ENCODE data around the gene CUL2. TPM values are rescaled to one million over a fixed set of nuclear protein-coding genes. Genes with fewer than 3 reads are reported as not detected.

The CUL2 gene
- total and polyA plus RNA-seq, 3 donors from 2014 or later, result 37.6 to 47.0 (median 43.8) TPM

- intact Hi-C loops (cut with DNase I; ENCODE audit: low total_unique reads), result no loop called here
- DNase-seq, result no peak
- Histone ChIP-seq H3K36me3 (ENCODE audit: low read depth, missing control alignments) (no peaks in the 10 kb centered on the region), H3K9me3 (no peaks in the 10 kb centered on the region), H3K4me1 (peaks cover 4% of the 10 kb centered on the region), H3K27ac (no peak overlapping the region), H3K4me3 (no peak overlapping the region), H3K27me3 (no peaks in the 10 kb centered on the region)
- 75 to 83% methylated on average over 4 of the region's 4 CpGs for WGBS, 2 donors
- TF ChIP-seq POLR2A (IDR thresholded peaks at IDR 0.05), result no peak
- TF ChIP-seq, protein P1, sequence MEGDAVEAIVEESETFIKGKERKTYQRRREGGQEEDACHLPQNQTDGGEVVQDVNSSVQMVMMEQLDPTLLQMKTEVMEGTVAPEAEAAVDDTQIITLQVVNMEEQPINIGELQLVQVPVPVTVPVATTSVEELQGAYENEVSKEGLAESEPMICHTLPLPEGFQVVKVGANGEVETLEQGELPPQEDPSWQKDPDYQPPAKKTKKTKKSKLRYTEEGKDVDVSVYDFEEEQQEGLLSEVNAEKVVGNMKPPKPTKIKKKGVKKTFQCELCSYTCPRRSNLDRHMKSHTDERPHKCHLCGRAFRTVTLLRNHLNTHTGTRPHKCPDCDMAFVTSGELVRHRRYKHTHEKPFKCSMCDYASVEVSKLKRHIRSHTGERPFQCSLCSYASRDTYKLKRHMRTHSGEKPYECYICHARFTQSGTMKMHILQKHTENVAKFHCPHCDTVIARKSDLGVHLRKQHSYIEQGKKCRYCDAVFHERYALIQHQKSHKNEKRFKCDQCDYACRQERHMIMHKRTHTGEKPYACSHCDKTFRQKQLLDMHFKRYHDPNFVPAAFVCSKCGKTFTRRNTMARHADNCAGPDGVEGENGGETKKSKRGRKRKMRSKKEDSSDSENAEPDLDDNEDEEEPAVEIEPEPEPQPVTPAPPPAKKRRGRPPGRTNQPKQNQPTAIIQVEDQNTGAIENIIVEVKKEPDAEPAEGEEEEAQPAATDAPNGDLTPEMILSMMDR (IDR thresholded peaks at IDR 0.05), result no peak
These were observed 22.4 kb upstream of the CUL2 start for GRCh38 chr10:35112571-35112970.

DNA sequence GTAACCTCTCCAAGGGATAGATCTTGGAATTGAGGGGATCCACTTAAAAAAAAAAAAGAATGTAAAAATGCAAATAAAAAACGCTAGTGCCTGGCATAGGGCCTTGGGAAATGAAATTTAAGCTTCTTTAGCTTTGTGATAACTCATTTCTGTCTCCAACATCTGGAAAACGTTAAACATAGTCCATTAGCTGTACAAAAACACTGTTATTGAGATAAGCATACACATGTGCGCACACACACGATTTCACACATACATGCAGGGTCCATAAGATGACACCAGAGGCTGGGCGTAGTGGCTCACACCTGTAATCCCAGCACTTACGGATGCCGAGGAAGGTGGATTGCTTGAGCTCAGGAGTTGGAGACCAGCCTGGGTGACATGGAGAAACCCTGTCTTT is 13.7 kb upstream of the CUL2 start:
- DNase-seq, result no peak
- intact Hi-C loops (cut with DNase I; ENCODE audit: low total_unique reads), result no loop called here
- Histone ChIP-seq H3K4me3 (no peak overlapping the region), H3K4me1 (no peaks in the 10 kb centered on the region), H3K27ac (no peak overlapping the region), H3K9me3 (no peaks in the 10 kb centered on the region), H3K36me3 (ENCODE audit: low read depth, missing control alignments) (no peaks in the 10 kb centered on the region), H3K27me3 (no peaks in the 10 kb centered on the region)
- no peak for TF ChIP-seq POLR2A (IDR thresholded peaks at IDR 0.05)
- TF ChIP-seq, protein P1 (IDR thresholded peaks at IDR 0.05), result no peak
- WGBS, 2 donors, result 55 to 61% methylated on average over 6 to 7 of the region's 7 CpGs

- H3K27ac ChIP-seq, result no peak overlapping the region
- no peaks in the 10 kb centered on the region for H3K4me1 ChIP-seq
- intact Hi-C loops (cut with DNase I; ENCODE audit: low total_unique reads), result no loop called here
- no peak overlapping the region for H3K4me3 ChIP-seq
- H3K9me3 ChIP-seq, result no peaks in the 10 kb centered on the region
- no peaks in the 10 kb centered on the region for H3K36me3 ChIP-seq (ENCODE audit: low read depth, missing control alignments)
- TF ChIP-seq, protein P1 (IDR thresholded peaks at IDR 0.05), result no peak
- no peak for TF ChIP-seq POLR2A (IDR thresholded peaks at IDR 0.05)
- H3K27me3 ChIP-seq, result no peaks in the 10 kb centered on the region
- WGBS, 2 donors, result 60 to 85% methylated on average over 1 of the region's 1 CpG
- no peak for DNase-seq
These were observed 7.4 kb upstream of the CUL2 start for GRCh38 chr10:35097510-35097909.

DNA sequence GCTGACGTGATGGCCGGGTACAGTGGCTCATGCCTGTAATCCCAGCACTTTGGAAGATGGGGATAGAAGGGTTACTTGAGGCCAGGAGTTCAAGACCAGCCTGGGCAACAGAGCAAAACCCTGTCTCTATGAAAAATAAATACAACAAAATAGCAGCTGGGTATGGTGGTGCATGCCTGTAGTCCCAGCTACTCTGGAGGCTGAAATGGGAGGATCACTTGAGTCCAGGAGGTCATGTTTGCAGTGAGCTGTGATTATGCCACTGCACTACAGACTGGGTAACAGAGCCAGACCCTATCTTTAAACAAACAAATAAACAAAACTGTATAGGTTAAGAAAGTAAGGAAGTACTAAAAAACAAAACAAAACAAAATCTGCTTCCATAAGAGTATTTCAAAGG is 6.2 kb upstream of the CUL2 start:
- WGBS, 2 donors, result 77 to 84% methylated on average over 2 of the region's 2 CpGs
- no peaks in the 10 kb centered on the region for H3K27me3 ChIP-seq
- H3K36me3 ChIP-seq (ENCODE audit: low read depth, missing control alignments), result no peaks in the 10 kb centered on the region
- intact Hi-C loops (cut with DNase I; ENCODE audit: low total_unique reads), result no loop called here
- H3K4me1 ChIP-seq, result no peaks in the 10 kb centered on the region
- H3K9me3 ChIP-seq, result no peaks in the 10 kb centered on the region
- TF ChIP-seq, protein P1 (IDR thresholded peaks at IDR 0.05), result no peak
- TF ChIP-seq POLR2A (IDR thresholded peaks at IDR 0.05), result no peak
- no peak for DNase-seq
- no peak overlapping the region for H3K4me3 ChIP-seq
- no peak overlapping the region for H3K27ac ChIP-seq

DNA sequence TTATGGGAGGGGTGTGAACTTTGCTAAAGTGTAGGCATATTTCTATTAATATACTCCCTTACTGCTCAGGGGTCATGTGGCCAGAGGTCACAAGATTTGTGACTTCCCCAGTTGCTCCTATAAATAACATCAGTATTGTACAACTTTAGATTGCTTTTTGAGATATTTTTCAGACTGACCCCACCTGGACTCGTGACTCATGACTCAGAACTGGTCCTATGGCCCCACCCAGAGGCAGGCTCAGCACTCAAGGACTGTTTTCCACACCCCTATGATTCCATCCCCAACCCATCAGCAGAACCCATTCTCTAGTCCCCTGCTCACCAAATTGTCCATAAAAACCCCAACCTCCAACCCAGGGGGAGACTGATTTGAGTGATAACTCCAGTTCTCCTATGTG is 2.7 kb upstream of the CUL2 start:
- Histone ChIP-seq H3K36me3 (ENCODE audit: low read depth, missing control alignments) (no peaks in the 10 kb centered on the region), H3K27me3 (no peaks in the 10 kb centered on the region), H3K4me1 (peaks cover 12% of the 10 kb centered on the region), H3K4me3 (no peak overlapping the region), H3K27ac (no peak overlapping the region), H3K9me3 (no peaks in the 10 kb centered on the region)
- intact Hi-C loops (cut with DNase I; ENCODE audit: low total_unique reads), result no loop called here
- WGBS, 2 donors, result 69 to 80% methylated on average over 1 of the region's 1 CpG
- no peak for TF ChIP-seq POLR2A (IDR thresholded peaks at IDR 0.05)
- TF ChIP-seq, protein P1 (IDR thresholded peaks at IDR 0.05), result no peak
- no peak for DNase-seq
